Parathyroid adenoma (tissue), 2 donors: ENCODE data around the gene NEK9.

Experiments used
- H2AFZ ChIP-seq: fragments of 300-600 bp; sonication (generic); one replicate; pipeline ENCODE4 v1.7.0; 2017; ENCODE audit warnings: antibody characterized with exemption, mild to moderate bottlenecking
- H3K27ac ChIP-seq: fragments of 300-600 bp; sonication (generic); one replicate; pipeline ENCODE4 v1.7.0; 2017
- H3K27me3 ChIP-seq: fragments of 300-600 bp; sonication (generic); one replicate; pipeline ENCODE4 v1.7.0; 2017; ENCODE audit warnings: low read length; ENCODE audit not compliant: control insufficient read depth, insufficient read depth
- H3K36me3 ChIP-seq: fragments of 300-600 bp; sonication (generic); one replicate; pipeline ENCODE4 v1.7.0; 2017; ENCODE audit warnings: low read length; ENCODE audit not compliant: control insufficient read depth, insufficient read depth
- H3K4me1 ChIP-seq: fragments of 300-600 bp; sonication (generic); one replicate; pipeline ENCODE4 v1.7.0; 2017; ENCODE audit warnings: control low read depth
- H3K4me2 ChIP-seq: fragments of 300-600 bp; sonication (generic); one replicate; pipeline ENCODE4 v1.7.0; 2017; ENCODE audit warnings: low read length
- H3K4me3 ChIP-seq: fragments of 300-600 bp; sonication (generic); one replicate; pipeline ENCODE4 v1.7.0; 2017; ENCODE audit warnings: low read depth, low read length
- H3K79me2 ChIP-seq: fragments of 300-600 bp; sonication (generic); one replicate; pipeline ENCODE4 v1.7.0; 2017; ENCODE audit warnings: control low read depth
- H3K9ac ChIP-seq: fragments of 300-600 bp; sonication (generic); one replicate; pipeline ENCODE4 v1.7.0; 2017; ENCODE audit warnings: mild to moderate bottlenecking
- H3K9me3 ChIP-seq: fragments of 300-600 bp; sonication (generic); one replicate; pipeline ENCODE4 v1.7.0; 2017; ENCODE audit warnings: low read length; ENCODE audit not compliant: control insufficient read depth
- TF ChIP-seq, protein P1 (sequence below): fragments of 300-600 bp; sonication (generic); IDR thresholded peaks from one replicate; pipeline ENCODE4 v1.7.0; 2017; ENCODE audit warnings: antibody characterized with exemption, mild to moderate bottlenecking
- donor health status: primary hyperparathyroidism.

Gene NEK9

DNA sequence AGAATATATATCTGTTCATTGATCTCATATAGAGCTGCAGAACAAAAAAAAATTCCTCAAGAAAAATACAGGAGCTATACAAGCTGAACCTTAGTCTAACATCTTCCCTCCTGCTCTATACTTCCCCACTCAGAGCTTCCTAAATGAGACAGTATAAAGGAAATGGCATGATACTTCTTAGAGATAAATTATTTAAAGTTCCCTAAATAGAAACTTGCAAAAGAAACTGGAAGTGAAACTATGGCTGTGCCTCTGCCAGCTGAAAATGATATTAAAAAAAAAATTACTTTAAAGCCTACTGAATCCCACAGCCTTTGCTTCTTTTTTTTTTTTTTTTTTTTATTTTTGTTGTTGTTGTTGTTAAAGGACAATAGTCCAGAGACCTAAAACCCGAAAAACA lies 11.6 kb upstream of the NEK9 start:
- H3K9ac ChIP-seq, result no peak overlapping the region
- H3K27me3 ChIP-seq, result no peaks in the 10 kb centered on the region
- H3K27ac ChIP-seq, result no peak overlapping the region
- no peak overlapping the region for H2AFZ ChIP-seq
- no peaks in the 10 kb centered on the region for H3K9me3 ChIP-seq
- H3K79me2 ChIP-seq, result peaks cover 14% of the 10 kb centered on the region
- no peak overlapping the region for H3K4me3 ChIP-seq
- peaks cover 6% of the 10 kb centered on the region for H3K4me1 ChIP-seq
- no peaks in the 10 kb centered on the region for H3K36me3 ChIP-seq
- TF ChIP-seq, protein P1, sequence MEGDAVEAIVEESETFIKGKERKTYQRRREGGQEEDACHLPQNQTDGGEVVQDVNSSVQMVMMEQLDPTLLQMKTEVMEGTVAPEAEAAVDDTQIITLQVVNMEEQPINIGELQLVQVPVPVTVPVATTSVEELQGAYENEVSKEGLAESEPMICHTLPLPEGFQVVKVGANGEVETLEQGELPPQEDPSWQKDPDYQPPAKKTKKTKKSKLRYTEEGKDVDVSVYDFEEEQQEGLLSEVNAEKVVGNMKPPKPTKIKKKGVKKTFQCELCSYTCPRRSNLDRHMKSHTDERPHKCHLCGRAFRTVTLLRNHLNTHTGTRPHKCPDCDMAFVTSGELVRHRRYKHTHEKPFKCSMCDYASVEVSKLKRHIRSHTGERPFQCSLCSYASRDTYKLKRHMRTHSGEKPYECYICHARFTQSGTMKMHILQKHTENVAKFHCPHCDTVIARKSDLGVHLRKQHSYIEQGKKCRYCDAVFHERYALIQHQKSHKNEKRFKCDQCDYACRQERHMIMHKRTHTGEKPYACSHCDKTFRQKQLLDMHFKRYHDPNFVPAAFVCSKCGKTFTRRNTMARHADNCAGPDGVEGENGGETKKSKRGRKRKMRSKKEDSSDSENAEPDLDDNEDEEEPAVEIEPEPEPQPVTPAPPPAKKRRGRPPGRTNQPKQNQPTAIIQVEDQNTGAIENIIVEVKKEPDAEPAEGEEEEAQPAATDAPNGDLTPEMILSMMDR, result no peak
- no peak overlapping the region for H3K4me2 ChIP-seq

DNA sequence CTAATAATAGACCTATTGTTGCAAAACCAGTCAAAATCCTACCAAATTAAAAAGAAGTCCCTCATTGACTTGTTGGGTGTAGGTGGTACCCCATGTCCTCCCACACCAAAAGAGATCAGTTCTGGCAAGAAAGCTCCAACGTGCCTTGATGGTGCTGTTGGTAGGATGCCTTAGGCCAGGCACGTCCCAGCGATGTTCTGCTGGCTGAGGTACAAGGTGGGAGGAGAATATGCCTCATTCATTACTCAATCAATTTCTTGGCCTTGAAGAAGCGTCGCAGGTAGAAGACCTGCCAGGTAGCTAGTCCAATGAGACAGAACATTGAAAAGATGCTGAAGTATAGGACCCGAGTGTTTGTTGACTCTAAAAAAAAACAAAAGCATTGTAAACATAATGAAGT lies 7.8 kb upstream of the NEK9 start:
- peaks cover 2% of the 10 kb centered on the region for H3K36me3 ChIP-seq
- no peak overlapping the region for H3K4me3 ChIP-seq
- no peak overlapping the region for H3K4me2 ChIP-seq
- H3K9me3 ChIP-seq, result no peaks in the 10 kb centered on the region
- peaks cover 6% of the 10 kb centered on the region for H3K4me1 ChIP-seq
- no peaks in the 10 kb centered on the region for H3K79me2 ChIP-seq
- TF ChIP-seq, protein P1, result no peak
- H3K9ac ChIP-seq, result no peak overlapping the region
- no peak overlapping the region for H3K27ac ChIP-seq
- H2AFZ ChIP-seq, result no peak overlapping the region
- no peaks in the 10 kb centered on the region for H3K27me3 ChIP-seq

DNA sequence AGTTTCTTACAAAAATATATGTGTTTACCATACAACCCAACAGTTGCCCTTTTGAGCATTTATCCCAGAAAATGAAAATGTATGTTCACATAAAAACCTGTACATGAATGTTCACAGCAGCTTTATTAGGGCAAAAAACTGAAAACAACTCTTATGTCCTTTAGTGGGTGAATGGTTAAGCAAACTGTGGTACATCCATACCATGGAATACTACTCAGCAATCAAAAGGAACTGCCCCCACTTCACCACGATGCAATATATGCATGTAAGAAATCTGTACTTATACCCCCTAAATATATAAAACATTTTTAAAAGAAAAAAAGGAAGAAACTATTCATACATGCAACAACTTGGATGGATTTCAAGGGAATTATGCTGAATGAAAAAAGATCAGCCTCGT lies 6.7 kb upstream of the NEK9 start:
- H3K9me3 ChIP-seq, result no peaks in the 10 kb centered on the region
- peaks cover 2% of the 10 kb centered on the region for H3K36me3 ChIP-seq
- TF ChIP-seq, protein P1, result no peak
- no peak overlapping the region for H3K4me2 ChIP-seq
- H3K4me1 ChIP-seq, result no peaks in the 10 kb centered on the region
- no peak overlapping the region for H3K27ac ChIP-seq
- no peaks in the 10 kb centered on the region for H3K27me3 ChIP-seq
- H3K79me2 ChIP-seq, result no peaks in the 10 kb centered on the region
- H3K9ac ChIP-seq, result no peak overlapping the region
- no peak overlapping the region for H3K4me3 ChIP-seq
- H2AFZ ChIP-seq, result no peak overlapping the region

DNA sequence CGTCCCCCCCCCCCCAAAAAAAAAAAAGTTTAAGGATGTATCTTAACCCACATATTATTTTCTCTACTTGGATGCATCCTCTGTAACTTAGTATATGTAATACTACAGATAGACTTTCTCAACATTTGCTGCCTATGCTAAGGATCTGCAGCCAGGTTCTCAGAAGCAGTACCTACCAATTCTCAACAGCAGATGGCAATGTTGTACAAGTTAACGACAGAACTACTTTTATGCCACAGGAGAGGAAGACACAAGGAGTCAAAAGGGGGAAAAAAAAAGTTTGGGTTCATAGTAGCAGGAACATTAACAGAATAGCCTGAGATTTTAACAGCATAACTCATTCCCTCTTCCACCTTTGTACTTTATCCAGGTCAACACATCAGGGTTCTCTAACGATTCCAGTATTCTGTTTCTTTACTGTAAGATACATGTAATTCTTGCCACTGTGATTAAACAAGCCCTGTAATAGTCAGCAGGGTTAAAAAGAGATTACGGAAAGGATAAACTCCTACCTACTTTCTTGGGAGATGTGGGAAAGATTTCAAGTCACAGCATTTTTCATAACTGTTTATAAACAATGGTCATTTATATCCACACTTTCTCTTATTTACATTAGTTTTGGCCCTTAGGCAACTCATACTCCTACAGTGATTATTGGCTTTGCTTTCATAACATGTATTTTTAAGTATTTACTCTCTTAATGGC lies 5.7 kb upstream of the NEK9 start:
- Histone ChIP-seq H3K9ac (no peak overlapping the region), H3K27ac (peak overlapping the region; percentile 34), H3K79me2 (peaks cover 6% of the 10 kb centered on the region), H3K4me1 (peaks cover 2% of the 10 kb centered on the region), H3K36me3 (peaks cover 2% of the 10 kb centered on the region), H3K4me3 (no peak overlapping the region), H3K27me3 (no peaks in the 10 kb centered on the region), H3K9me3 (no peaks in the 10 kb centered on the region), H2AFZ (no peak overlapping the region), H3K4me2 (no peak overlapping the region)
- TF ChIP-seq, protein P1, result peak; percentile 78

DNA sequence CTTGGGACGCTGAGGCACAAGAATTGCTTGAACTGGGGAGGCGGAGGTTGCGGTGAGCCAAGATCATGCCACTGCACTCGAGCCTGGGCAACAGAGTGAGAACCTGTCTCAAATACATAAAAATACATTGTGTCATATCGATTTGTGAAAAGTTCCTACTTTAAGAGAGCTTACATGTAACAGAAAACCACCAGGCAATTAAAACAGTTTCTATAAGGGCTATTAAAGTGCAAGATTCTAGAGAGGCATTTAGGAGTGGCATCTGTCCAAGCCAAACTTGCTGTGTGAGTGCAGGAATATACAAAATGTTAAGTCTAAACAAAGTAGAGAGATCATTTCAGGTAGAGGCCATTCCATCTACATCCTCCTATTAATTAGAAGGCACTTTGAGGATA lies 1.7 kb upstream of the NEK9 start:
- H3K36me3 ChIP-seq, result peaks cover 2% of the 10 kb centered on the region
- peaks cover 12% of the 10 kb centered on the region for H3K4me1 ChIP-seq
- TF ChIP-seq, protein P1, result no peak
- H3K9me3 ChIP-seq, result no peaks in the 10 kb centered on the region
- H2AFZ ChIP-seq, result no peak overlapping the region
- H3K9ac ChIP-seq, result no peak overlapping the region
- no peak overlapping the region for H3K4me2 ChIP-seq
- no peaks in the 10 kb centered on the region for H3K27me3 ChIP-seq
- no peak overlapping the region for H3K27ac ChIP-seq
- H3K79me2 ChIP-seq, result peaks cover 6% of the 10 kb centered on the region
- no peak overlapping the region for H3K4me3 ChIP-seq
